GM18505 (cell line): ENCODE data around the gene EXOC4.

Experiments
- ATAC-seq: cut with Tn5 transposase; IDR thresholded peaks from one replicate; pipeline ENCODE4 v1.9.1; 2021; ENCODE audit not compliant: unreplicated experiment
- POLR2A ChIP-seq: IDR thresholded peaks from 4 replicates; pipeline ENCODE4 v1.6.1; 2011; ENCODE audit warnings: borderline replicate concordance; ENCODE audit not compliant: insufficient read depth, insufficient read length; ENCODE audit errors: extremely low read depth

Gene EXOC4

DNA sequence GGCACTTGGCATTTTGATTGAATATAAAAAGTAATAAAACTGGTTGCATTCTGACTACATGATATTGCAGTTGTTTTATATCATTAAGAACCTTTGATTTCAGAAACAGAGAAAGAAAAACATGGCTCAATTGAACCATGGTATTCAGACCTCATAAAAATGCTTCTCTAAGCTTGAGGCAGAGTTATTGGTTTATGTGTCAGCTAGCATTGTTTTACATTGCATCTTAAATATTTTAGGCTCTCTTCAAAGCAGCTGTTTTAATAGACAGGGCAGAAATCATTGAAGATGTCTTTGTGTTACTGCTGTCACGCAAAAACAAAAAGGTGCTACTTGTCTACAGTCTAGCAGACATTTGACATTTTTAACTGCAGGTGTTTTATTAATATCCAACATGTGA lies 299.2 kb downstream of the EXOC4 start:
- no peak for TF ChIP-seq POLR2A
- ATAC-seq: no peak

DNA sequence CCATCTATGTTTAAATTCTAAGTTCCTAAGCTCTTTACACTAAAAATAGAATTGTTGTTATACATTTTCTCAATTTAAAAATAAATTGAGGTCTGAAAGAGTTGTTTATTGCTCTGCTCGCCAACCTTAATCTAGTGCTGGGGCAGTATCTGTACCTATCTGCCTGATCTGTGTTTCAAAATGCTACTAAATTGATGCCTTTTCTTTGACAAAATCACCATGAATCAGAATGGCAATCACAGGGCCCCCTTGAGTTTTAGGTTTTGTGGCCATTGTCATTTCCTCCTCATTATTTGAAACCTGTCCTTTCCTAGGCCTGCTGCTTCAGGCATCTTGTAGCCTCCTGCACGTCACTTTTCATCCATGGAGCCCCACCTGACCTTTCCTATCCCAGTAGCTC lies 301.5 kb downstream of the EXOC4 start:
- no peak for TF ChIP-seq POLR2A
- ATAC-seq: no peak

DNA sequence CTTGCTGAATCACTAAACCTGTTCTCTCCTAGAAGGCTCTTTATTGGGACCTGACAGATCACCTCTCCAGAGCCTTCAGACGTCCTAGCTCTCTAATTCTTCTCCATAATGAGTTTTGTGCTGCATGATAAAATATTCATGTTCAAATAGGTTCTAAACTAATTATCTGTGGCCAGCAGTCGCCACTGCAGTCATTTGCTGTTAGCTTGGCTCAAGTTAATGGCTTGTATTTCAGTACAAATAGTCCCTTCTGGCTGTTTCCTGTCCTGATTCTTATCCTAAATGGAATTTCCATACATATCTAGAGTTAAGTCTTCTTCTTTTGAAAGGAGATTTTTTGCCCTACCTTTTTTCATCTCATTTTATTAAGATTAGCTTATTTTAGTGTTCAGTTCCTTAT lies 303.2 kb downstream of the EXOC4 start:
- TF ChIP-seq POLR2A: no peak
- ATAC-seq: no peak

DNA sequence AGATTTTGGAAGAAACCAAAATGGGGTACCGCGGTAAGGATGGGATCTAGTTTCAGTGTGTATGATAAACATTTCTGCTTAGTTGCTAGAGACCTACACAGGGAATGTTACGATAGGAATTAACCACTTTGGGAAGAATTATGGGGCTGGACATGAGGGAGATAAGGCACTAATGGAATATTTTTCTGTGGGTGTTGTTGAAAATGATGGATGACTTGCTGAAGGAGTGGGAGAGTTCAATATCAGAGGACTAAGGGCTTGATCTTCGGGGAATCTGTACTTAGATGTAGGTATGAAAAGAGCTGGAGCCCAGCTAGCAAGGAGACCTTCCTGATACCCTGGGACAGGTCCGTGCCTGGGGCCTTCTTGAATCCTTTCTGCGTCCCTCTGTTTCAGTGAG lies 303.7 kb downstream of the EXOC4 start:
- no peak for ATAC-seq
- no peak for TF ChIP-seq POLR2A

DNA sequence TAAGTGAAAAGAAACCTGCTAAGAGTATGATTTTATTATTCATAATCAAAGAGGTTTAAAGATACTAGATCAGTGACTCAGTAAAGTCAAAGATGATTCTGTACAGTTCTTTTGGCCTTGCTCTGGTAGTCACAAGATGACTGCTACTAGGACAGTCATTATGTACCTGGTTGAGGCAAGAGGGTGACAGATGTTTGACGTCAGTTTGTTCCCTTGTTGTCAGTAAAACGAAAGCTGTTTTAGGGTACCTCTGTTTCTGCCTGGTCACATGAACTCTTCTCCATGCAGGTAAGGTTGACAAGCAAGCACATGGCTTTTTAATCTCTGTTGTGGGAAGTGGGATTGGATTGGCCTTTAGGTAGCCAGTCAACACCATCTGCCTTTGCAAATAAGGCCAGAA lies 308.0 kb downstream of the EXOC4 start:
- no peak for TF ChIP-seq POLR2A

DNA sequence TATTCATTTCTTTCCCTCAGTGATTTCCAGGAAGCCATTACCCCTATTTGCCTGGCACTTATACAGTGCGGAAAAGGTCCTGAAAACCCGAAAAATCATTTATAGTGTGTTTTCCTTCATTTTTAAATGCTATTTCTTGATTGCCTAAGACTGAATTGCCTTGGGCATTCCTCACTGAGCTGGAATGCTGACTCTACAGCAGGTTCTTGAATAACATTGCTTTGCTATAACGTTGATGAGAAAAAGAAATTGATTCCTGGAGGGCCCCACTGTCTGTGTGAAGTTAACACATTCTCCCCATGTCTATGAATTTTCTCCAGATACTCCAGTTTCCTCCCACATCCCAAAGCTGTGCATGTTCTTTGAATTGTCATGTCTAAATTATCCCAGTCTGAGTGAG lies 308.5 kb downstream of the EXOC4 start:
- ATAC-seq: no peak
- no peak for TF ChIP-seq POLR2A

More for the DNA sequence above, 308.0 kb downstream of the EXOC4 start:
- ATAC-seq: no peak

DNA sequence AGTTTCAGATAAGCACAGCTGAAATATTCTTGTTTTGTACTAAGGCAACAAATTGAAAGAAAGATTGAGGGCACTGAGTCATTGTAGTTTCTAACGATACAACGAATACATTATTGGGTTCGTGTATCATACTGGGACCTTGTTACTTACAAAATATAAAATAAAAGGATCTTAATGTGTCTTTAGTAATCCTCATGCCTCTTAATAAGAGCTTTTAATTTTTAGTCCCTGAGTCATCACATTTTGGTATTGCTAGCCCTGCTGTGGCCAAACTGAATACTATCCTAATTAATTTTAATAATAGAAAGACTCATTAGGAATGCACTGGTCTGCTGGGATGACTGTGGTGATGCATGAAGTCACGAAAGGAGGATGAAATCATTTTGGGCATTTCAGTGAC lies 309.7 kb downstream of the EXOC4 start:
- no peak for ATAC-seq
- no peak for TF ChIP-seq POLR2A

DNA sequence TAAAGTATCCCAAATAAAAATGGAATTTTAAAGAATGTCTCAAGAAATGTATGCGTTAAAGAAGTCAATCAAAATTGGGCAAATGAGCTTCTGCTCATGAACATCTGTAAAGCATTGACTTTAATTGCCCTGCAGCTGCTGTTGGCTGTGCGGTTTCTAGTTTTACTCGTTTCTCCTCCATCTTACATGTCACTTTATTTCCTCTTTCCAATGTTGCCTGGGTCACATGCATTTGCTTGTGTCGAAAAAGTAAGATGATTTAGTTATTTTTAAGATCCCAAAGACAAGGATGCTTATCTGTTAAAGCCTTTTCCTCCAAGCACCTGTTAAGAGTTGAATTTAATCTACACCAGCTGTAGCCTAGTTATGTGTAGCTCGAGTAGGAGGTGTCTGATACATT lies 310.4 kb downstream of the EXOC4 start:
- TF ChIP-seq POLR2A: no peak
- ATAC-seq: no peak

DNA sequence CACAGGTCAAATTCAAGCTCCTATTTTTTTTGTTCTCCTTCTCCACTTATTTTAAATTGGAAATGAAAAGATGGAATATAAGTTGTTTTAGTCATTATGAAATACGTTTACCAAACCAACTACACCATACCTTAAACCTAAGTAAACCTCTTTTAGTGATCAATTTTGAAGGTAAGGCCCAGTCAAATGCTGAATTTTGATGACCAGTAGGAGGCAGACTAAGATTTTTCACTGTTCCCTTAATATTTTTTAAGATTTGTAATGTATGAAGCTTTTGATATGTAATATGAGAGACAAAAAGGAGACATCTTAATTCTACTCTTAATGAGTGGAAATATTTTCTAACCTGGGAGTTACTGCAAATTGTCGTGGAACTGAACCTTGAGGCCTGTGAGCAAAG lies 311.6 kb downstream of the EXOC4 start:
- no peak for ATAC-seq

DNA sequence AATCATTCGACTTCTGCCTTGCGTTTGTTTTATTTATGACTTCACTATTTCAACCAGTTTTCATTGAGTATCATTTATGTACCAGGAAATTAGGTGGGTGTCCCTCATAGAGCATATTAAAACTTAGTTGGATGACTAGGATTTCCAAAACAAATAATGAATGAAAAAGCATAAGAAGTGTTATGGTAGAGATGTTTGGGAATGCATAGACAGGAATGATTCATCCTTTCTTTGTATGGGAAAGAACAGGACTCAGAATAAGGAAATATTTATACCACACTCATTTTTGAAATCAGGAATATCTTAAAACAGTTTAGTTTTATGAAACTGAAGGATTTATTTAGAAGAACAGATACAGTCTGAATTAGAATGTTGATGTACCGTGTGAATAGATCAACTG lies 315.7 kb downstream of the EXOC4 start:
- no peak for ATAC-seq
- TF ChIP-seq POLR2A: no peak

More for the DNA sequence above, 311.6 kb downstream of the EXOC4 start:
- no peak for TF ChIP-seq POLR2A

DNA sequence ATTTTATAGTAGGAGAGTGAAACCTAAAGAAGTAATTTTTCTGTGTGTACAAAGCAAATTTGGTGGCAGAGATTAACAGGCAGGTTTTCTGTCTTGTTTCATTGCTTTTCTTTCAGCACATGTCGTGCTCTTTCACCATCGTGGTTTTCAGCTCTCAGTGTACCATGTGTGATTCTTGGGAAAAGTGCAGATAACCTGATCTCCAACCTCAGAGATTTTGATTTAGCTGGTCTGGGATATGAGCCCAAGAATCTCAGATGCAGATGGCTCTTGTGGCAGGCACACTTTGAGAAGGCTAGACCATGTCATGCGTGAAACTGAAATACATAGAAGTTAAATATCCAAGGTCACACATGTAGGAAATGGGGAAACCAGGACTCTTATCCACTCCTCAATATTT lies 317.4 kb downstream of the EXOC4 start:
- no peak for ATAC-seq
- no peak for TF ChIP-seq POLR2A

DNA sequence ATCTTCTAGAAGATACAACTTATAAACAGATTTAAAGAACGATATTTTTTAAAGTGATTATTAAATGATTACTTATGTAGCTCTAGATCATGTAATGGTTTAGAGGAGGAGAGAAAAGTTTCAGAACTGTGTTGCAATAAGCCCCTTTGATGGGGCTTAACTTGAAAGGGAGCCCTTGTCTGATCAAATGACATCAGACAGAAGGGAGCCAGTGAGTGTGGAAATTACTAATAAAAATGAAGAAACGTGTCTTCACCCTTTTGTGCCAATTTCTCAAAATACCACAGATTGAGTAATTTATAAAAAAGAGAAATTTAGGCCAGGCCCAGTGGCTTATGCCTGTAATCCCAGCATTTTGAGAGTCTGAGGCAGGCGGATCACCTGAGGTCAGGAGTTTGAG lies 318.2 kb downstream of the EXOC4 start:
- ATAC-seq: no peak
- TF ChIP-seq POLR2A: no peak

DNA sequence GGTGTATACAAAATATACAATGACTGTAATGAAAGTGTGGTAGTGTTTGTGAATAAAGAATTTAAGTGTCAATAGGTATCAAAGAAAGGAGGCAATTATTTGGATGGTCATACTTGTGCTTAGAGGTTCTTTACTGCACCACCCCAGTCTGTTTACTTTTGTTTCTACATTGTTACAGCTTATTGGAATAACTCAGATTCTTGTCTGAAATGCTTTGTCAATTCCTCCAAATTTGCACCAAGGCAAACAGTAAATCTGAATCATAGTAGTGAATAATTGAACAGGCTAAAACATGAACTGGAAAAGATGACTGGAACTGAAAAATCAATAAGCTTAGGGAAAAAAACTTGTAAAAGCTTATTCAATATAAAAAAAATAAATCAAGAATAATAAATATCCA lies 319.2 kb downstream of the EXOC4 start:
- TF ChIP-seq POLR2A: no peak
- no peak for ATAC-seq

DNA sequence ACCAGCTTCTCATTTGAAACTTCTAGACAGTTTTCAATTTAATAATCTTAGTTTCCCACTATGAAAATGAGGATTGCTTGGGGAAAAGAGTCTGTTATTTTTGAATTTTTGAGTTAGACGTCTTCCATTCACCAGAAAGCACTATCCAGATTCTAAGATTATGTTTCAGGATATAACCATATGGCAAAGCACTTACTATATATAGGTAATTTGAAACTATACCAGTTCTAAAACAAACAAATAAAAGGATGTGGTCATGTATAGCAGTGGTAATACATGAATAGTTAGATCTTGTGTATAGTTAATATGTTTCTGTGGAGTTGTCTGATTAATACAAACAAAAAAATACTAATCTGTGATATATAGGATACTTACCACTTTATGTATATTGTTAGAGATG lies 320.0 kb downstream of the EXOC4 start:
- TF ChIP-seq POLR2A: no peak
- no peak for ATAC-seq

DNA sequence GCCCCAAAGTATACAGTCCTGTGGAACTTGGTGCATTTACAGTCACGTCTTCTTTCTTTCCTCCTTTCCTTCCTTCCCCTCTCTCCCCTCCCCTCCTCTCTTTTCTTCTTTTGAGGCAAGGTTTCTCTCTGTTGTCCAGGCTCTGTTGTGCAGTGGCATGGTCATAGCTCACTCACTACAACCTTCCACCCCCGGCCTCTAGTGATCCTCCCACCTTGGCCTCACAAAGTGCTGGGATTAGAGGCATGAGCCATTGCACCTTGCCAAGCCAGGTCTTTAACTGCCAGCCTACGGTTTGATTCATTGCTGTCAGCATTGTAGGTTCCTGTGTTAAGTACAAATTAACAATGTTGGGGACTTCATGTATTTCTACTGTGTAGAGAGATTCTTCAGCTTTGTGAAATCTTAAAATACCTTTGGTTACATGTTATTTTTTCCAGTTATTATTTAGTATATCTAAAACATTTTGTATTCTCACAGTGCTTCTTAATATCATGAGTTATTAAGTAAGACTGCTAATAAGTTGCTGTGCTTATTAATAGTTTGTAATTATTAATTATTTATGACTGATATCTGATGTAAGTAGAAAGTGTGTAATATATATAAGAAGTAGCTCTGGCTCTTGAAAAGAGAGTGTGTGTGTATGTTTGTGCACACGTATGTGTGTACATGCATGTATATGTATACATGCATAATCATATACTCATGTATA lies 320.8 kb downstream of the EXOC4 start:
- no peak for ATAC-seq
- no peak for TF ChIP-seq POLR2A
